Erythroblast (primary cell): ENCODE results near the gene AGTR1.

Experiments
- GATA1 ChIP-seq: IDR thresholded peaks from 2 replicates; pipeline ENCODE4 v1.6.1; 2011; ENCODE audit warnings: low read depth, mild to moderate bottlenecking, control low read depth, low read length, moderate library complexity
- POLR2A ChIP-seq: IDR thresholded peaks from 2 replicates; pipeline ENCODE4 v1.6.1; 2011; ENCODE audit warnings: mild to moderate bottlenecking, low read length

DNA sequence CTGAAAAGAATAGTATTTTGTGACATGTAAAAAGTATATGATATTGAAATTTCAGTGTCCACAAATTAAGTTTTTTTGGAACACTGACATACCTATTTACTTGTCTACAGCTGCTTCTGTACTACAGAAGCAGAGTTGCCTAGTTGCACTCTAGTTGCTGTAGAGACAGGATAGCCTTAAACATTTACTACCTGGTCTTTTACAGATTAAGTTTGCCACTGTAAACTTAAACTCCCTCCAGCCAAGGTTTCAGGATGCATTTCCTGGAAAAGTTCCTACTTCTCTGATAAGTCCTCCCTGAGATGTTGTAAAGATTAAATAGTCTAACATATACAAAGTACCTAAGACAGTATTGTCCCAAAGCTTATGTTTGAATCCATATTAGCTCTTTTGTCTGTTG, 17.4 kb upstream of the AGTR1 start:
- TF ChIP-seq POLR2A (no peak), GATA1 (no peak)
